K562 (cell line): ENCODE measurements around the gene TMEM60. TPM values are rescaled to one million over a fixed set of nuclear protein-coding genes. Genes with fewer than 3 reads are reported as not detected.

Experiments
- ATAC-seq: fragments of 200-7000 bp; cut with Tn5 transposase; 3 replicates; pipeline ENCODE4 v1.9.1; 2020; ENCODE audit warnings: moderate library complexity
- BruUV-seq: library from RNA; stranded (reverse); fragments of 400-500 nt; replicated peaks from 2 replicates; lab custom pipeline; 2021; lab: Mats Ljungman, UMichigan
- CTCF ChIA-PET: fragments of 300-600 bp; formaldehyde crosslinking; extraction: SDS; loops from one replicate; lab custom pipeline; 2021; ENCODE audit warnings: low intra/inter-chr PET ratio; lab: Yijun Ruan, JAX
- POLR2A ChIA-PET: fragments of 300-600, 350-650 bp; sonication (Branson Sonifier 250); formaldehyde crosslinking; extraction: SDS; loops from one replicate; lab custom pipeline; 2021; ENCODE audit warnings: antibody characterized with exemption, inconsistent platforms; lab: Yijun Ruan, JAX
- DNase-seq, 4 experiments: peaks; one replicate each; pipeline versions ENCODE4 v3.0.0 to v3.0.0-alpha.2; 2011 to 2018; ENCODE audit warnings: low spot score in 3 of 4, mixed read lengths in 3 of 4; ENCODE audit errors: extremely low read depth in 1 of 4
- FAIRE-seq: peaks from 2 replicates; lab custom pipeline; 2011; peaks lifted over from hg19 to GRCh38; lab: Jason Lieb, UNC
- H2AFZ ChIP-seq: 2 replicates; pipeline ENCODE4 v1.6.0; 2011; ENCODE audit warnings: low read depth, low read length, control low read depth, inconsistent platforms
- H3K27ac ChIP-seq: fragments of 200-600 bp; 3 replicates; pipeline ENCODE4 v1.8.0; 2011; ENCODE audit warnings: low read depth, mild to moderate bottlenecking, control low read depth, inconsistent platforms, low read length, moderate library complexity, mixed read lengths; ENCODE audit errors: extremely low read depth
- H3K27me3 ChIP-seq, 2 experiments: fragments of 300-600 bp in 1 of 2; 2 replicates in 1 of 2; 3 replicates in 1 of 2; pipeline versions ENCODE4 v1.6.0 to v1.8.0; 2011; ENCODE audit warnings: inconsistent platforms in 2 of 2, low read length in 2 of 2, mild to moderate bottlenecking in 1 of 2, mixed read lengths in 1 of 2, moderate library complexity in 1 of 2; ENCODE audit not compliant: control insufficient read depth in 2 of 2, insufficient read depth in 2 of 2
- H3K36me3 ChIP-seq: fragments of 300-600 bp; 3 replicates; pipeline ENCODE4 v1.8.0; 2011; ENCODE audit warnings: mild to moderate bottlenecking, low read length, inconsistent platforms; ENCODE audit not compliant: control insufficient read depth, insufficient read depth
- H3K4me1 ChIP-seq, 2 experiments: fragments of 200-600 bp in 1 of 2; replicated peaks in 1 of 2; 2 replicates in 1 of 2; 3 replicates in 1 of 2; pipeline versions ENCODE4 v1.5.1 to v1.8.0; 2011; ENCODE audit warnings: inconsistent platforms in 2 of 2, low read length in 2 of 2, mild to moderate bottlenecking in 1 of 2, mixed read lengths in 1 of 2, moderate library complexity in 1 of 2; ENCODE audit not compliant: control insufficient read depth in 2 of 2, insufficient read depth in 2 of 2
- H3K4me2 ChIP-seq: 2 replicates; pipeline ENCODE4 v1.6.1; 2011; ENCODE audit warnings: low read length, control low read depth, inconsistent platforms, mixed read lengths; ENCODE audit not compliant: insufficient read depth
- H3K4me3 ChIP-seq: fragments of 200-600 bp; sonication (generic), shearing (Covaris generic); 2 replicates; pipeline ENCODE4 v1.5.1; 2016; ENCODE audit warnings: control low read depth, inconsistent platforms
- H3K79me2 ChIP-seq: fragments of 200-600 bp; 3 replicates; pipeline ENCODE4 v1.8.0; 2011; ENCODE audit warnings: low read length, inconsistent platforms; ENCODE audit not compliant: control insufficient read depth, insufficient read depth
- H3K9ac ChIP-seq, 2 experiments: 2 replicates each; pipeline versions ENCODE4 v1.6.0 to v1.6.1; 2011; ENCODE audit warnings: low read depth in 2 of 2, low read length in 2 of 2, control low read depth in 1 of 2, inconsistent platforms in 1 of 2, mild to moderate bottlenecking in 1 of 2, mixed read lengths in 1 of 2; ENCODE audit not compliant: insufficient read depth in 1 of 2
- H3K9me1 ChIP-seq: one replicate; pipeline ENCODE4 v1.6.0; 2011; ENCODE audit warnings: inconsistent platforms, mild to moderate bottlenecking, low read length, moderate library complexity; ENCODE audit not compliant: control insufficient read depth, insufficient read depth
- H3K9me3 ChIP-seq: replicated peaks from 2 replicates; pipeline ENCODE4 v1.5.1; 2011; ENCODE audit warnings: low read depth, low read length, inconsistent platforms; ENCODE audit not compliant: control insufficient read depth, insufficient read depth
- H4K20me1 ChIP-seq: replicated peaks from 2 replicates; pipeline ENCODE4 v1.6.1; 2011; ENCODE audit warnings: low read length, inconsistent platforms, mixed read lengths; ENCODE audit not compliant: control insufficient read depth, insufficient read depth
- IFI16 ChIP-seq: fragments of 250-450 bp; sonication (Bioruptor Pico); IDR thresholded peaks from 2 replicates; pipeline ENCODE4 v2.1.2; 2022; ENCODE audit warnings: mild to moderate bottlenecking, inconsistent platforms
- LCOR ChIP-seq: sonication (generic); formaldehyde crosslinking; IDR thresholded peaks from 2 replicates; pipeline ENCODE4 v1.8.0; 2022; ENCODE audit warnings: mild to moderate bottlenecking, missing genetic modification reagents
- MCM7 ChIP-seq, 2 experiments: fragments of 450-650 bp; IDR thresholded peaks; 2 replicates each; pipeline ENCODE4 v1.6.1; 2016 to 2018
- RHOXF2B ChIP-seq: fragments of 250-450 bp; sonication (Bioruptor Pico); conservative IDR thresholded peaks from 2 replicates; pipeline ENCODE4 v1.5.1; 2021
- TBP ChIP-seq: optimal IDR thresholded peaks from 2 replicates; pipeline ENCODE3; 2011; ENCODE audit warnings: low read depth, low read length, improper control_type of control experiment
- TCF7 ChIP-seq: sonication (generic); IDR thresholded peaks from 2 replicates; pipeline ENCODE4 v1.6.1; 2016; ENCODE audit warnings: antibody characterized with exemption, borderline replicate concordance
- YY1 ChIP-seq, 3 experiments: IDR thresholded peaks; 2 replicates each; pipeline ENCODE4 v1.6.1; 2011; ENCODE audit warnings: low read length in 2 of 3, mild to moderate bottlenecking in 2 of 3, moderate library complexity in 2 of 3, borderline replicate concordance in 1 of 3, control low read depth in 1 of 3, low read depth in 1 of 3; ENCODE audit not compliant: insufficient read depth in 3 of 3, insufficient replicate concordance in 2 of 3, control insufficient read depth in 1 of 3, insufficient read length in 1 of 3; ENCODE audit errors: extremely low read depth in 1 of 3
- ZNF232 ChIP-seq: sonication (generic); formaldehyde crosslinking; IDR thresholded peaks from 2 replicates; pipeline ENCODE4 v1.8.0; 2022; ENCODE audit warnings: mild to moderate bottlenecking, missing genetic modification reagents
- WGBS: fragments of 100-300 bp; shearing (Covaris generic); methylation state at CpG from one replicate; pipeline ENCODE4 v1.1.6; 2016; ENCODE audit warnings: low coverage, mixed read lengths; ENCODE audit not compliant: insufficient coverage; ENCODE audit errors: missing lambda C conversion rate; 5-methylcytosine and 5-hydroxymethylcytosine counted together
- in situ Hi-C: fragments of 300-500 bp; cut with MboI; formaldehyde crosslinking; loops from 4 replicates; pipeline ENCODE4 v1.15.0; 2018; ENCODE audit warnings: inconsistent platforms, mixed read lengths
- intact Hi-C: fragments of 100-400 bp; cut with micrococcal nuclease; formaldehyde crosslinking; loops from 2 replicates; pipeline ENCODE4 v1.14.2; 2022
- polyA plus RNA-seq, 8 experiments: library from polyadenylated mRNA; depleted of rRNA in 4 of 8; stranded (reverse) in 5 of 8; unstranded in 3 of 8; fragments of >200 nt; fragmentation: Nextera tagmentation in 2 of 8; fragmentation: Illumina TruSeq in 1 of 8; extraction: Ambion mirVana in 2 of 8; extraction: Trizol in 1 of 8; gene quantifications; 2 replicates each; pipeline versions ENCODE4 v1.2.1 to v1.2.3, GENCODE V29; 2011 to 2014; ENCODE audit warnings: inconsistent platforms in 1 of 8, missing spikeins in 1 of 8
- total RNA-seq, 7 experiments: library from RNA; depleted of rRNA in 6 of 7; stranded (reverse); fragments of >200 nt in 6 of 7; fragmentation: Illumina TruSeq in 2 of 7; extraction: Trizol in 2 of 7; gene quantifications; 2 replicates each; pipeline versions ENCODE4 v1.2.1 to v1.2.3, GENCODE V29; 2011 to 2021; ENCODE audit warnings: low replicate concordance in 1 of 7
- TF ChIP-seq, protein P1 (sequence below): IDR thresholded peaks from 2 replicates; pipeline ENCODE4 v1.6.1; 2014; ENCODE audit warnings: antibody characterized with exemption
- TF ChIP-seq, protein P2 (sequence below): fragments of 250-450 bp; sonication (Bioruptor Pico); IDR thresholded peaks from 2 replicates; pipeline ENCODE4 v1.5.0; 2021
- TF ChIP-seq, protein P3 (sequence below): sonication (generic); formaldehyde crosslinking; IDR thresholded peaks from 2 replicates; pipeline ENCODE4 v1.8.0; 2023; ENCODE audit warnings: missing genetic modification reagents, mild to moderate bottlenecking, borderline replicate concordance

TMEM60 gene
- total and polyA plus RNA-seq, 9 of the 15 experiments (the other 6 are each of a cell fraction or from before 2014, with no cell fraction given): 12.5 to 140 (median 38.4) TPM

DNA sequence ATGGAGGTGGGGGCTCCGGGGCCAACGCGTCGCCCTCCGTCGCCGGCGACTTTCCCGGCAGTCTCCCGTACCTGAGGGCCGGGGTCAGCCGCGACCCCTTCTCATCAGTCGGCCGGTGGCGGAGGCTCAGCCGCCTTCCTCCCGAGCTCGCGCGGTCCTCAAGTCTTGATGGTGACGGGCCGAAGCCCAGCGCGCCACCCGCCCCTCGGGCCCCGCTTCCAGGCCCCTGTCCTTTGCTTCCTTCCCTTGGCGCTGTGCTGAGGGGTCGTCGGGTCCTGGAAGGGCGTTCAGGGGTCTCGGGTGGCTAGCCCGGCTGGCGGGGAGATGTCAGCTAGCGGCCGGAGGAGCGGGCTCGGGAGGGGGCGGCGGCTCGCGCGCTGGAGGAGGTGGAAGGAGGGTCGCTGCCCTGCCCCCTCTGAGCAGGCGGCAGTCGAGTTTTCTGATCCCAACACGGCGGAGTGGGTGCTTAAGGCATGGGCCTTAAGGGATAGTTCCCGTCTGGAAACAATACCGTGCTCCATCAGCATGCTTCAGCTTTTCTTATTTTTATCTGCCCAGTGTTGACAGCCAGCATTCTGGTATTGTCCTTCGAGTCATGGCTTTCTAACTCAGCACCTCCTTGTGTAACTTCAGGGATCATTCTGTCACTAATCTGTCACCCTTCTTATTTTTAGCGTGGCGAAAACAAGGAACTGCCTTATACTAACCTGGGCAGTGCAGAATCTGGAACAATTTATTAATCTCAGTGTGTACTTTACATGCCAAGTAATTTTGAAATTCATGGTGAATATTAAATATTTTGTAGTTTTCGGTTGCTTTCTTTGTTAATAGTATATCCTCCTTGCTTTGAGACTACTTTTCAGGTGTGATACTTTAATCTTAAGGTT lies 1.1 kb upstream of the TMEM60 start:
- peak; percentile 74 for FAIRE-seq
- H3K9ac ChIP-seq: peak overlapping the region; percentile 87 to 93
- no TSS peak for BruUV-seq
- peak overlapping the region; percentile 92 for H3K4me2 ChIP-seq
- peak; percentile 35 for ATAC-seq
- intact Hi-C loops (loop anchor here (1.0 to 10.0 kb wide), 4 partner anchors 34 to 215 kb away; no protein-coding TSS in a partner anchor), in situ Hi-C loops (no loop called here)
- peaks cover 29% of the 10 kb centered on the region for H3K36me3 ChIP-seq
- peak overlapping the region; percentile 86 for H3K27ac ChIP-seq
- under 1% methylated on average over 47 of the region's 55 CpGs for WGBS
- H3K9me3 ChIP-seq: no peaks in the 10 kb centered on the region
- CTCF ChIA-PET: no interaction called here
- H2AFZ ChIP-seq: peak overlapping the region; percentile 83
- H3K4me1 ChIP-seq: peaks cover 16 to 25% of the 10 kb centered on the region in 2 experiments; a peak in 4 of 5 replicates
- no peaks in the 10 kb centered on the region for H4K20me1 ChIP-seq
- POLR2A ChIA-PET: interaction anchor here (0.6 to 1.5 kb wide), 11 partner anchors 11 to 1611 kb away, joined by 3 to 7 read pairs (median 4); no protein-coding TSS in a partner anchor
- peaks cover 96% of the 10 kb centered on the region for H3K79me2 ChIP-seq
- H3K27me3 ChIP-seq: no peaks in the 10 kb centered on the region
- no peaks in the 10 kb centered on the region for H3K9me1 ChIP-seq
- H3K4me3 ChIP-seq: peak overlapping the region; percentile 75
- DNase-seq: peak; percentile 45 to 75 (median 46)
- no peak for TF ChIP-seq TCF7
- TF ChIP-seq, protein P1, sequence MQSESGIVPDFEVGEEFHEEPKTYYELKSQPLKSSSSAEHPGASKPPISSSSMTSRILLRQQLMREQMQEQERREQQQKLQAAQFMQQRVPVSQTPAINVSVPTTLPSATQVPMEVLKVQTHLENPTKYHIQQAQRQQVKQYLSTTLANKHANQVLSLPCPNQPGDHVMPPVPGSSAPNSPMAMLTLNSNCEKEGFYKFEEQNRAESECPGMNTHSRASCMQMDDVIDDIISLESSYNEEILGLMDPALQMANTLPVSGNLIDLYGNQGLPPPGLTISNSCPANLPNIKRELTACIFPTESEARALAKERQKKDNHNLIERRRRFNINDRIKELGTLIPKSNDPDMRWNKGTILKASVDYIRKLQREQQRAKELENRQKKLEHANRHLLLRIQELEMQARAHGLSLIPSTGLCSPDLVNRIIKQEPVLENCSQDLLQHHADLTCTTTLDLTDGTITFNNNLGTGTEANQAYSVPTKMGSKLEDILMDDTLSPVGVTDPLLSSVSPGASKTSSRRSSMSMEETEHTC: 0 out of 2 replicates have a peak, but pooled peaks have one; percentile 13
- no peak for TF ChIP-seq RHOXF2B
- TF ChIP-seq MCM7 (IDR thresholded peaks at IDR 0.05): no peak
- TF ChIP-seq YY1 (IDR thresholded peaks at IDR 0.05; ENCODE audit: borderline replicate concordance in 1 of 3, control insufficient read depth in 1 of 3, extremely low read depth in 1 of 3, insufficient read depth in 3 of 3, insufficient read length in 1 of 3, insufficient replicate concordance in 2 of 3, low read depth in 1 of 3, low read length in 2 of 3): no peak
- TF ChIP-seq, protein P2, sequence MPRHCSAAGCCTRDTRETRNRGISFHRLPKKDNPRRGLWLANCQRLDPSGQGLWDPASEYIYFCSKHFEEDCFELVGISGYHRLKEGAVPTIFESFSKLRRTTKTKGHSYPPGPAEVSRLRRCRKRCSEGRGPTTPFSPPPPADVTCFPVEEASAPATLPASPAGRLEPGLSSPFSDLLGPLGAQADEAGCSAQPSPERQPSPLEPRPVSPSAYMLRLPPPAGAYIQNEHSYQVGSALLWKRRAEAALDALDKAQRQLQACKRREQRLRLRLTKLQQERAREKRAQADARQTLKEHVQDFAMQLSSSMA: no peak
- TF ChIP-seq, protein P3, sequence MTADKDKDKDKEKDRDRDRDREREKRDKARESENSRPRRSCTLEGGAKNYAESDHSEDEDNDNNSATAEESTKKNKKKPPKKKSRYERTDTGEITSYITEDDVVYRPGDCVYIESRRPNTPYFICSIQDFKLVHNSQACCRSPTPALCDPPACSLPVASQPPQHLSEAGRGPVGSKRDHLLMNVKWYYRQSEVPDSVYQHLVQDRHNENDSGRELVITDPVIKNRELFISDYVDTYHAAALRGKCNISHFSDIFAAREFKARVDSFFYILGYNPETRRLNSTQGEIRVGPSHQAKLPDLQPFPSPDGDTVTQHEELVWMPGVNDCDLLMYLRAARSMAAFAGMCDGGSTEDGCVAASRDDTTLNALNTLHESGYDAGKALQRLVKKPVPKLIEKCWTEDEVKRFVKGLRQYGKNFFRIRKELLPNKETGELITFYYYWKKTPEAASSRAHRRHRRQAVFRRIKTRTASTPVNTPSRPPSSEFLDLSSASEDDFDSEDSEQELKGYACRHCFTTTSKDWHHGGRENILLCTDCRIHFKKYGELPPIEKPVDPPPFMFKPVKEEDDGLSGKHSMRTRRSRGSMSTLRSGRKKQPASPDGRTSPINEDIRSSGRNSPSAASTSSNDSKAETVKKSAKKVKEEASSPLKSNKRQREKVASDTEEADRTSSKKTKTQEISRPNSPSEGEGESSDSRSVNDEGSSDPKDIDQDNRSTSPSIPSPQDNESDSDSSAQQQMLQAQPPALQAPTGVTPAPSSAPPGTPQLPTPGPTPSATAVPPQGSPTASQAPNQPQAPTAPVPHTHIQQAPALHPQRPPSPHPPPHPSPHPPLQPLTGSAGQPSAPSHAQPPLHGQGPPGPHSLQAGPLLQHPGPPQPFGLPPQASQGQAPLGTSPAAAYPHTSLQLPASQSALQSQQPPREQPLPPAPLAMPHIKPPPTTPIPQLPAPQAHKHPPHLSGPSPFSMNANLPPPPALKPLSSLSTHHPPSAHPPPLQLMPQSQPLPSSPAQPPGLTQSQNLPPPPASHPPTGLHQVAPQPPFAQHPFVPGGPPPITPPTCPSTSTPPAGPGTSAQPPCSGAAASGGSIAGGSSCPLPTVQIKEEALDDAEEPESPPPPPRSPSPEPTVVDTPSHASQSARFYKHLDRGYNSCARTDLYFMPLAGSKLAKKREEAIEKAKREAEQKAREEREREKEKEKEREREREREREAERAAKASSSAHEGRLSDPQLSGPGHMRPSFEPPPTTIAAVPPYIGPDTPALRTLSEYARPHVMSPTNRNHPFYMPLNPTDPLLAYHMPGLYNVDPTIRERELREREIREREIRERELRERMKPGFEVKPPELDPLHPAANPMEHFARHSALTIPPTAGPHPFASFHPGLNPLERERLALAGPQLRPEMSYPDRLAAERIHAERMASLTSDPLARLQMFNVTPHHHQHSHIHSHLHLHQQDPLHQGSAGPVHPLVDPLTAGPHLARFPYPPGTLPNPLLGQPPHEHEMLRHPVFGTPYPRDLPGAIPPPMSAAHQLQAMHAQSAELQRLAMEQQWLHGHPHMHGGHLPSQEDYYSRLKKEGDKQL (CRISPR knock-in tag): 0 out of 2 replicates have a peak, but pooled peaks have one; percentile 21
- TF ChIP-seq LCOR: no peak
- TF ChIP-seq TBP: peak; percentile 33
- TF ChIP-seq IFI16 (CRISPR knock-in tag): no peak
- TF ChIP-seq ZNF232 (CRISPR knock-in tag): peak; percentile 67; the same call in 1 of the 2 replicates
